Measurements from ENCODE around the gene ITSN1. TPM values are rescaled to one million over a fixed set of nuclear protein-coding genes. Genes with fewer than 3 reads are reported as not detected.
"Not testable (repeated sequence)": the region's sequence is repeated elsewhere in the genome, so short reads cannot be mapped to it uniquely, and the experiment has no call there.

The ITSN1 gene
- total RNA-seq, 1 donor from 2014 or later: 116 TPM

DNA sequence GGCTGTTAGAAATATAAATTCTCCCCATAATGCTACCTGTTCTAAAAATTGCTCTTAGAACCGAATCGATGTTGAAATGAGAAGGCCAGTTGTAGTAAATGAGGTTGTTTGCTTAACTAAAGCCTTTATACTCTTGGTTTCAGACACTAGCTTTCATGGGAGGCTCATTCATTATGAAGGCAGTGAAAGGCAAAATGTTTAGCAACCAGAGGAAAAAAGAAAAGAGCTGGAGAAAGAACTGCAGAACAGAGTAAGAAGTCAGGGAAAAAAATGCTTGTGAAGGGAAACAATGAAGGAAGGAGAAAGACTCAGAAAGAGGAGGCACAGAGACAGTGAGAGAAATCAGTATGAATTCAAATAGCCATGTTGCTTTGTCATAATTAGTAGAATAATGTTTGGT lies 145.1 kb downstream of the ITSN1 start:
- Mint-ChIP-seq H3K27ac (no peak overlapping the region), H3K4me1 (ENCODE audit: low read depth) (no peaks in the 10 kb centered on the region), H3K9me3 (ENCODE audit: low read depth) (no peaks in the 10 kb centered on the region), H3K4me3 (ENCODE audit: low read depth) (no peak overlapping the region), H3K36me3 (ENCODE audit: insufficient read depth) (peaks cover 6% of the 10 kb centered on the region), H3K27me3 (no peaks in the 10 kb centered on the region)
- TF ChIP-seq, protein P1, sequence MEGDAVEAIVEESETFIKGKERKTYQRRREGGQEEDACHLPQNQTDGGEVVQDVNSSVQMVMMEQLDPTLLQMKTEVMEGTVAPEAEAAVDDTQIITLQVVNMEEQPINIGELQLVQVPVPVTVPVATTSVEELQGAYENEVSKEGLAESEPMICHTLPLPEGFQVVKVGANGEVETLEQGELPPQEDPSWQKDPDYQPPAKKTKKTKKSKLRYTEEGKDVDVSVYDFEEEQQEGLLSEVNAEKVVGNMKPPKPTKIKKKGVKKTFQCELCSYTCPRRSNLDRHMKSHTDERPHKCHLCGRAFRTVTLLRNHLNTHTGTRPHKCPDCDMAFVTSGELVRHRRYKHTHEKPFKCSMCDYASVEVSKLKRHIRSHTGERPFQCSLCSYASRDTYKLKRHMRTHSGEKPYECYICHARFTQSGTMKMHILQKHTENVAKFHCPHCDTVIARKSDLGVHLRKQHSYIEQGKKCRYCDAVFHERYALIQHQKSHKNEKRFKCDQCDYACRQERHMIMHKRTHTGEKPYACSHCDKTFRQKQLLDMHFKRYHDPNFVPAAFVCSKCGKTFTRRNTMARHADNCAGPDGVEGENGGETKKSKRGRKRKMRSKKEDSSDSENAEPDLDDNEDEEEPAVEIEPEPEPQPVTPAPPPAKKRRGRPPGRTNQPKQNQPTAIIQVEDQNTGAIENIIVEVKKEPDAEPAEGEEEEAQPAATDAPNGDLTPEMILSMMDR (IDR thresholded peaks at IDR 0.05; ENCODE audit: unreplicated experiment): no peak
- no peak for DNase-seq (ENCODE audit: low spot score, unreplicated experiment)

DNA sequence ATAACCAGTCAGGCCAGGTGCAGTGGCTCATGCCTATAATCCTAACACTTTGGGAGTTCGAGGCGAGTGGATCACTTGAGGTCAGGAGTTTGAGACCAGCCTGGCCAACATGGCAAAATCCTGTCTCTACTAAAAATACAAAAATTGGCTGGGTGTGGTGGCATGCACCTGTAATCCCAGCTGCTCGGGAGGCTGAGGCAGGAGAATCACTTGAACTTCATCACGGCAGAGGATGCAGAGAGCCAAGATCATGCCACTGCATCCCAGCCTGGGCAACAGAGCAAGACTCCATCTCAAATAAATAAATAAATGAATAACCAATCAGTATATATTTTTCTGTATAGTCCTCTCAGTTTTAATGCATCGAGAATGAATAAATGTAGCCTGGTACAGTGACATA lies 146.1 kb downstream of the ITSN1 start:
- H3K27me3 Mint-ChIP-seq; H3K27ac Mint-ChIP-seq; DNase-seq (ENCODE audit: low spot score, unreplicated experiment); H3K4me1 Mint-ChIP-seq (ENCODE audit: low read depth); H3K4me3 Mint-ChIP-seq (ENCODE audit: low read depth); H3K9me3 Mint-ChIP-seq (ENCODE audit: low read depth); H3K36me3 Mint-ChIP-seq (ENCODE audit: insufficient read depth): not testable (repeated sequence)

DNA sequence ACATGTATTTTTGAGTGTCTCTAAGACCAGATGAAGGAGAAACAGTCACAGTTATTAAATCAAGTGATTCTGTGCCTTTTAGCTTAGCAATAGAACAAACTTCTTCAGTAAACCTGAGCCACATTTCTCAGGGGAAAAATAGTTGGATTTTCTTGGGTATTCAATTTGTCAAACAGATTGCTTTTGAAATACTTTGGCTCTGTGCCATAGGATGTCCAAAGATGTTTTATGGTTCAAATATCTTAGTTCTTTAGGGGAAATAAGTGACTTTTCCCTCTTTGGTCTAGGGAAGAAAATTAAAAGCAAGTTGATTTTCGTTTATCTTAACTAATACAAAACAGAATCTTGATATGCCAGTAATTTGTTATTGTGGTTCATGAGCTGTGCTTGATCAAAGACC lies 147.4 kb downstream of the ITSN1 start:
- Mint-ChIP-seq H3K4me1 (ENCODE audit: low read depth) (no peaks in the 10 kb centered on the region), H3K4me3 (ENCODE audit: low read depth) (no peak overlapping the region), H3K27ac (no peak overlapping the region), H3K27me3 (no peaks in the 10 kb centered on the region), H3K9me3 (ENCODE audit: low read depth) (no peaks in the 10 kb centered on the region), H3K36me3 (ENCODE audit: insufficient read depth) (peaks cover 9% of the 10 kb centered on the region)
- TF ChIP-seq, protein P1 (IDR thresholded peaks at IDR 0.05; ENCODE audit: unreplicated experiment): no peak
- DNase-seq (ENCODE audit: low spot score, unreplicated experiment): no peak

DNA sequence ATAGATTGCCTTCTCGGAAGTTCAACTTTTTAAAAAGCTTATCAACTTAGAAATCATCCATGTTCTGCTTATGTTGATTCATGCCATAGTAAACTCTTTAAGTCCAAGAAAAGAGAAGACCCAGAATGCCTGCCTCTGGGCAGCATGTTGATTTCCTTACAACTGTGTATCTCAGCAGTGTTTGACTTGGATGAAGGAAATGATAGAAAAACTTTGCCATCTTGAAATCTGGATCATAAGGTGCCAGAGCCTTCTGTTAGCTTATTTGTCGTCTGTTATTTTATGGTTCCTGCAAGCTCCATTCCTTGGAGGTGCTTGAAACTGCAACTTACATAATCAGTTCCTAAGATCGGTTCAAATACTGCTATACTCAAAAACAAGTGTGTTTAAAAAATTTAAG lies 148.8 kb downstream of the ITSN1 start:
- Mint-ChIP-seq H3K4me1 (ENCODE audit: low read depth) (no peaks in the 10 kb centered on the region), H3K36me3 (ENCODE audit: insufficient read depth) (peaks cover 11% of the 10 kb centered on the region), H3K9me3 (ENCODE audit: low read depth) (no peaks in the 10 kb centered on the region), H3K4me3 (ENCODE audit: low read depth) (no peak overlapping the region), H3K27ac (no peak overlapping the region), H3K27me3 (no peaks in the 10 kb centered on the region)
- TF ChIP-seq, protein P1 (IDR thresholded peaks at IDR 0.05; ENCODE audit: unreplicated experiment): no peak
- no peak for DNase-seq (ENCODE audit: low spot score, unreplicated experiment)

DNA sequence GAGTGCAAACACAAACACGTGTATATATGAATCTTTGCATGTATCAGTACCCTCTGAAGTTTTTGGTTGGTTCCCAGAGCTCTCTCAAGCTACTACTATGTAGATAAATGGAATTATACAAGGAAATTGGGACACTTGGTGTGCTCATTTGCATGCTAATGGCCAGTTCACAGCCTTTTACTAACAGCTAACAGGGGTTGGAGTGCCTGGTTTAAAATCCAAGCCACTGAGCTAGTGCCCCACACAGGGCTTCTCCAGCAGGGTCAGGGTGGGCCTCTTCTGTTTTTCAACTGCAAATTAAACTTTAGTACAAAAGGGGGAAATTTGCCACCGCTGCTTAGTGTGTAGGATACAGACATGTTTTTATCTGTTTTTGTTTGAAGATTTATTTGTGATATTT lies 152.3 kb downstream of the ITSN1 start:
- Mint-ChIP-seq H3K27me3 (no peaks in the 10 kb centered on the region), H3K27ac (no peak overlapping the region), H3K4me3 (ENCODE audit: low read depth) (no peak overlapping the region), H3K9me3 (ENCODE audit: low read depth) (no peaks in the 10 kb centered on the region), H3K36me3 (ENCODE audit: insufficient read depth) (peaks cover 21% of the 10 kb centered on the region), H3K4me1 (ENCODE audit: low read depth) (no peaks in the 10 kb centered on the region)
- TF ChIP-seq, protein P1 (IDR thresholded peaks at IDR 0.05; ENCODE audit: unreplicated experiment): no peak
- DNase-seq (ENCODE audit: low spot score, unreplicated experiment): no peak

DNA sequence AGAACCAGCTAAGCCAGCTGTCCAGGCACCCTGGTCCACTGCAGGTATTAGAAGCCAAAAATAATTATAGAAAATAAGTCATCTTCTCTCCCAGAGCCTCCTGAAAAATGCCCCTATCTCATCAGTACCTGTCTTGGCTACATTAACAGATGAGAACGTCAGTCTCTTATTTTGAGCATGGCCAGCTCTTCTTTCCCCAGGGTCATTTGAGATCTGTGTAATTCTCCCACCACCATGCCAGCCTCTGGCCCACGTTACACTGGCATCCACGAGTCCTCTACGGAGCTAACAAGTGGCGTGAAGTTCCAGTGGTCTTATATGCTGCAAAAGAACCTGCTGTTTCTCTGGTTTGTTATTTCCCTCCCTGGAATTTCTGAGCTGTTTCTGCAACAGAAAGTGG lies 155.3 kb downstream of the ITSN1 start:
- DNase-seq (ENCODE audit: low spot score, unreplicated experiment): no peak
- Mint-ChIP-seq H3K4me3 (ENCODE audit: low read depth) (no peak overlapping the region), H3K4me1 (ENCODE audit: low read depth) (peaks cover 10% of the 10 kb centered on the region), H3K36me3 (ENCODE audit: insufficient read depth) (peaks cover 26% of the 10 kb centered on the region), H3K27me3 (no peaks in the 10 kb centered on the region), H3K9me3 (ENCODE audit: low read depth) (no peaks in the 10 kb centered on the region), H3K27ac (no peak overlapping the region)
- TF ChIP-seq, protein P1 (IDR thresholded peaks at IDR 0.05; ENCODE audit: unreplicated experiment): no peak
